Omental fat pad (tissue), 4 donors: Measurements from ENCODE around the gene SINHCAF. TPM values are rescaled to one million over a fixed set of nuclear protein-coding genes. Genes with fewer than 3 reads are reported as not detected.
A peak's percentile ranks its signal among the peaks of the same experiment; 100 is the strongest.

Experiments
- ATAC-seq: fragments of 150-250 bp; one replicate; pipeline ENCODE4 v1.9.1; 2016; ENCODE audit warnings: mild to moderate bottlenecking, moderate library complexity; ENCODE audit not compliant: low FRiP score
- DNase-seq: peaks from one replicate; pipeline ENCODE4 v3.0.0-alpha.2; 2019; ENCODE audit warnings: low spot score
- total RNA-seq, 4 donors: library from RNA; depleted of rRNA; stranded (reverse); fragments of >200 nt; gene quantifications; one replicate each; pipeline ENCODE4 v1.1.0, GENCODE V29; 2016
- TF ChIP-seq, protein P1 (sequence below), 3 donors: fragments of 450-650 bp; IDR thresholded peaks; one replicate each; pipeline ENCODE4 v1.5.1; 2016 to 2017; ENCODE audit warnings: antibody characterized with exemption in 3 of 3, mild to moderate bottlenecking in 3 of 3, moderate library complexity in 2 of 3

The SINHCAF gene
- total RNA-seq, 4 donors from 2014 or later: 15.8 to 62.7 (median 25.6) TPM

DNA sequence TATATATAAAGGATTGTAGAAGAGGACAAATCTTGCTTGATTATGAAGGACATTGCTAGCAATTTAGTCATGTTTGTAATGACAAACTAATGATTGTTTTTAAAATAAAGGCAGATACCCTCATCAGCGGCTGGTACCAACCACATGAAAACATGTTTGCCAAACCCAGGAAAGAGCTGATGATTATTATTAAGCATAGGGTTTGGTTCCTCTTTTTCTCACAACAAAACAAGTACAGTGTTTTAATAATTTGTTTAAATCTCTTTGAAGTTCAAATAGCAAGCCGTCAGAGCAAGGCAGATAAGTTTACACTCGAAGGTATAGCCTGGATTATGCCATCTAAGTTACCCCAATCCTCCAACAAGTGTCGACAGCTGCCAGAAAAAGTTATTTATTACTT, 5.3 kb upstream of the SINHCAF start:
- ATAC-seq (no peak), DNase-seq (no peak)
- TF ChIP-seq, protein P1, sequence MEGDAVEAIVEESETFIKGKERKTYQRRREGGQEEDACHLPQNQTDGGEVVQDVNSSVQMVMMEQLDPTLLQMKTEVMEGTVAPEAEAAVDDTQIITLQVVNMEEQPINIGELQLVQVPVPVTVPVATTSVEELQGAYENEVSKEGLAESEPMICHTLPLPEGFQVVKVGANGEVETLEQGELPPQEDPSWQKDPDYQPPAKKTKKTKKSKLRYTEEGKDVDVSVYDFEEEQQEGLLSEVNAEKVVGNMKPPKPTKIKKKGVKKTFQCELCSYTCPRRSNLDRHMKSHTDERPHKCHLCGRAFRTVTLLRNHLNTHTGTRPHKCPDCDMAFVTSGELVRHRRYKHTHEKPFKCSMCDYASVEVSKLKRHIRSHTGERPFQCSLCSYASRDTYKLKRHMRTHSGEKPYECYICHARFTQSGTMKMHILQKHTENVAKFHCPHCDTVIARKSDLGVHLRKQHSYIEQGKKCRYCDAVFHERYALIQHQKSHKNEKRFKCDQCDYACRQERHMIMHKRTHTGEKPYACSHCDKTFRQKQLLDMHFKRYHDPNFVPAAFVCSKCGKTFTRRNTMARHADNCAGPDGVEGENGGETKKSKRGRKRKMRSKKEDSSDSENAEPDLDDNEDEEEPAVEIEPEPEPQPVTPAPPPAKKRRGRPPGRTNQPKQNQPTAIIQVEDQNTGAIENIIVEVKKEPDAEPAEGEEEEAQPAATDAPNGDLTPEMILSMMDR (IDR thresholded peaks at IDR 0.05): no peak

DNA sequence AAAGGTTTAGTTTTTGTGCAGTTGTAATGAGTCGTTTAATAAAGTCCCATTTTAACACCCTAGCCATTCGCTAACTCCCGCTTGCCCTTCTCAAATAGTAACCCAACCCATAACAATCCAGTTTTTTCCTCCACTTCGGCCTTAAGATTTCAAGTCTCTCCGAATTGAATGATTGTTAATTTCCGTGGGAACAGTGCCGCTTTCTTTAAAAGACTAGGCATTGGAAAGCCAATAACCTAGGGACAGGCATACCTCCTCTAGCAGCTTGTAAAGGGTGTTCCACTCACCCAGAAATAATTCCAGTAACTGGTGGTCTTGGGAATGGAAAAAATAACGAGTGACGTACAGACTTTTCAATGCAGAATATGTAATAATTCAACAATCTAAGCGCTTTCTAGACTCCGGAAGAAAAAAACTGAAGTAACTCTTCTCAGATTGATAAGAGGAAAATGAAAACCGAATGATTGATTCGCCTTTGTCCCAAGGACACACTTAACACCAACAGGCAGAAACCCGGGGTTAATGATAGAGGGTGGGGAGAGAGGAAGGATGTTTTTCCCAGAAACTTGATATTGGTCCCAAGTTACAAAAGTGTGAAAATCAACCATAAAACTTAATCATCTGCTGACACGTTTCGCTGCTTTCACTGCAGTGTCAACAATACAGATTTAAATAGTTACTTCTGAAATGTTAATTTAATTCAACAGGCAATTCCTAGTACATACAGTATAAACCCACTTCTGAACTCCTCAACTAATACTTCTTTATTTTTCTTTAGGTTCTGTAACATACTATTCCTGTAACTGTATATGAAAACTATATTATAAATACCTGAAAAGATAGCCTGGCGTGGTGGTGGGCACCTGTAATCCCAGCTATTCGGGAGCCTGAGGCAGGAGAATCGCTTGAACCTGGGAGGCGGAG, 1.0 kb upstream of the SINHCAF start:
- TF ChIP-seq, protein P1 (IDR thresholded peaks at IDR 0.05): no peak
- ATAC-seq (no peak), DNase-seq (no peak)

DNA sequence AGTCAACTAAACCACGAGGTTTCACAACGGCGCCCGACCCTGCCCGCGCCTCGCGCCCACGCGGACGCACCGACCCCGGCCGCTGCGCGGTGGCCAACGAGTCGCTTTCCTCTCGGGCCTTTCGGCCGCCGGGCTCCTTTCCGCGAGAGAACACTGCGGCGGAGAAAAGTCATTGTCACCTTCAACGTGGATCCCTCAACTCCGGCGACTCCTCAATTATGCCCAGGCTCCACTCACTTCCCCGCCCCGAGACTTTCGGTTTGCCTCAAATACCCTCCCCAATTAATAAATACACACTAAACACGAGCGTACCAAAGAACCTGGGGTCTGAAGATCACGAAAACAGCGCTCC, 450 bp downstream of the SINHCAF start:
- DNase-seq (peak; percentile 26), ATAC-seq (peak; percentile 16)

DNA sequence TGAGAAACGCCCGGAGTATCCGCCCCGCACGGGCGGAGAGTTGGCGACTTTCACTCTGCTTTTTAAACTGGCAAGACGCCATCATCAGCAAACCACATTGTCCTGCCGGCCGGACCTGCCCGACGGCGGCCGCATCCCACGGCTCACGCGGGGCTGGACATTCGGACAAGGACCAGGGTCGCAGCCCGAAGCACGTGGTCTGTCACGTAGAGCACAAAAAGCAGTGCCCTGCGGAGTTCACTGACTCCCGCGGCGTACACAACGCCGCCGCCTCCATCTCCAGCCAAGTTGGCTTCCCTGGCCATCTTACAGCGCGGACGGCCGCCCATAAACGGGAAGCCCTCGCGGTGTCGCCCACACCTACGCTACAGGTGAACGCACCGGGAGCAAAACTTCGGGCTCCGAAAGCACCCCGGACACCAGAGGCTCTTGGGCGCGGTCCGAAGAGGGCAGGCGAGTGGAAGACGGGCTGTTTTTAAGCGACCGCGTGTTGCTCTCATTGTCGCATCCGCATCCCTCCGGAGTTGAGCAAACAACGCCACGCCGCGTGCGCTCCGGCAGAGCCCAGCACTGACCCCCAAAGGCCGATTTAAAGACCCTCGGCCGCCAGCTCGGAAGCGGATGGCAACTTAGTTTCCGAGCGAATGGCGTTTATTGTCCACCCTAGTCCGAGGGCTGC, 966 bp downstream of the SINHCAF start:
- DNase-seq: peak; percentile 23
- ATAC-seq: peak; percentile 13
- TF ChIP-seq, protein P1 (IDR thresholded peaks at IDR 0.05): no peak

More for the DNA sequence above, 450 bp downstream of the SINHCAF start:
- TF ChIP-seq, protein P1 (IDR thresholded peaks at IDR 0.05): no peak

DNA sequence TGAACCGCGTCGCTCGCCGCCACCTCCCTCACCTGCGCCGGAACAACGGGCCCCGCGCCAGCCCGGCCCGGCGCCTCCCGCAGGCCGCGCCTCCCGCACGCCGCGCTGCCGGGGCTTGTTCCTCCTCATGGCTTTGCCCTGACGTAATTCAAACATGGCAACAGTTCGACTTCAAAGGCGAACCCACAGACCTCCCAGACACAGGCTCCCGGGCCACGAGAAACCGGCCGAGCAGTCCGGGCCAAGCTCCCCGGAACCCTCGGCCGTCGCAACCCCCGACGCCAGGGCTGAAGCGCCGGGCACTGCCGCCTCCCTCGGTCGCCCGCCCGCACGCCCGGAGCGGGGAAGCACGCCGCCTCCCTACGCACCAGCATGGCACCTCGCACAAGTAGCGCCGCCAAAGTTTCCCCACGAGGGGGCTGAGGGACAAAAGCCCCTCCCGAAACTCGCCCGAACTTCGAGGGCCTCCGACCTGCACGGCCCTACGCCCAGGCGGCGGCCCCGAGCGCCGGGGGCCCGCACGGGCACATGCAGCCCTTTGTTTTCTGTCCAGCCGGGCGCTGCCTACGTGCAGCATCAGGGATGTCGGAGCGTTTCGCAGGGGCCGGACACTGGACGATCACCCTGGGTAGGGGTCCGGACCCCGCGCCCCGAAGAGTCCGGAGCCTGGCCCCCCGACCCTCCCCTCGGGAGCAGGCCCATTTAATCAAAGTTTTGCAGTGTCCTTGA, 1.7 kb downstream of the SINHCAF start:
- TF ChIP-seq, protein P1 (IDR thresholded peaks at IDR 0.05): no peak
- DNase-seq (no peak), ATAC-seq (peak; percentile 50)

DNA sequence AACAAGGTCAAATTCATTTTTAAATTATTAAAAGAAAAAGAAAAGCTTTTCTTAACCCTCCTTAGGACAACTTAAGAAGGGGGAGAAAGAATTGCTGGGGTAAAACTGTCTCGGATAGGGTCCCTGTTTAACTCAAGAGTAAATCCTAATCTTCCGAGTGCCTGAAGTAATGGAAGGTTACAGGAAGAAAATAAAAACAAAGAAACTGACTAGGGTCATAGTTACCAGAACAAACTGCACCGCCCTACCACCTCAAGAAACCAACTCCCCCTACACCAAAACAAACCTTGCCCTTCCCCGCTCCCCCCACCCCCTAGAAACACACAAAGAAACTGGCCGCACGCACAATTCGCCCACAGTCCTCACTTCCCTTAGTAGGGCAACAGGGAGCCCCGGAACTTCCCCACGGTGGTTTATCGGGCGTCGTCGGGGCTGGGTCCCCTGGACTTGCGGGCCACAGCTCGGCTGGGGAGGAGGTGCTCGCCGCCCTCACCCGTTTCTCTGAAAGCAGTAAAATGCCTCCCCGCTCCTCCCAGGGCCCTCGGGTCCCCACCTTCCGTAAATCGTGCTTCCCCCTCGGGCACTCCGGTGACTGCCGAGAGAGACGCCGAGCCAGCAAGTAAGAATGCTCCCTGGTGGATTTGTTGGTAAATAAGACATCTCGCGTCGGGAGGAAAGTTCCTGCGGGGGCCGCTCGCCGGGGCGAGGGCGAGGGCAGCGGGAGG, 2.4 kb downstream of the SINHCAF start:
- TF ChIP-seq, protein P1 (IDR thresholded peaks at IDR 0.05): no peak
- DNase-seq (no peak), ATAC-seq (no peak)
